K562 (cell line): ENCODE measurements around the gene TMEM273. TPM values are rescaled to one million over a fixed set of nuclear protein-coding genes. Genes with fewer than 3 reads are reported as not detected.

Source experiments
- ATF1 ChIP-seq, 2 experiments: fragments of 450-650 bp in 1 of 2; IDR thresholded peaks; 2 replicates each; pipeline ENCODE4 v1.6.1; 2016; ENCODE audit warnings: missing compliant biosample characterization in 1 of 2, missing genetic modification characterization in 1 of 2
- ATF2 ChIP-seq: sonication (generic); formaldehyde crosslinking; IDR thresholded peaks from 2 replicates; pipeline ENCODE4 v1.8.1; 2022; ENCODE audit warnings: missing genetic modification reagents
- BMI1 ChIP-seq: fragments of 150-350 bp; IDR thresholded peaks from 2 replicates; pipeline ENCODE4 v1.6.1; 2014; ENCODE audit warnings: low read length
- BRD9 ChIP-seq: fragments of 450-650 bp; IDR thresholded peaks from 2 replicates; pipeline ENCODE4 v1.6.1; 2018; ENCODE audit warnings: low read depth; ENCODE audit not compliant: partially characterized antibody
- CUX1 ChIP-seq: fragments of 200-800 bp; sonication (Bioruptor generic); IDR thresholded peaks from 2 replicates; pipeline ENCODE4 v1.6.1; 2016; ENCODE audit warnings: missing genetic modification characterization, missing compliant biosample characterization
- ETV1 ChIP-seq: fragments of 450-650 bp; conservative IDR thresholded peaks from 2 replicates; pipeline ENCODE4 v1.6.1; 2016; ENCODE audit warnings: missing genetic modification characterization, control low read depth, low read depth, missing compliant biosample characterization
- GABPA ChIP-seq: fragments of 200-800 bp; sonication (Bioruptor generic); conservative IDR thresholded peaks from 2 replicates; pipeline ENCODE4 v1.6.1; 2016; ENCODE audit warnings: low read depth, missing genetic modification characterization, missing compliant biosample characterization
- HMG20A ChIP-seq: fragments of 450-650 bp; formaldehyde crosslinking; conservative IDR thresholded peaks from 2 replicates; pipeline ENCODE4 v1.4.0; 2020; ENCODE audit warnings: mild to moderate bottlenecking, mixed read lengths
- KLF1 ChIP-seq: fragments of 450-650 bp; IDR thresholded peaks from 2 replicates; pipeline ENCODE4 v1.6.1; 2016; ENCODE audit warnings: missing genetic modification characterization, missing compliant biosample characterization
- RBFOX2 ChIP-seq: fragments of 200-400 bp; formaldehyde crosslinking; IDR thresholded peaks from 2 replicates; pipeline ENCODE4 v1.6.1; 2017; ENCODE audit warnings: low read depth, mild to moderate bottlenecking, low read length, moderate library complexity
- SIRT6 ChIP-seq: IDR thresholded peaks from one replicate; pipeline ENCODE4 v1.6.1; 2012; ENCODE audit warnings: low read depth, mild to moderate bottlenecking, control low read depth, inconsistent platforms, low read length, moderate library complexity
- SMAD2 ChIP-seq: fragments of 150-350 bp; IDR thresholded peaks from 2 replicates; pipeline ENCODE4 v1.6.1; 2014; ENCODE audit warnings: low read depth, mild to moderate bottlenecking, low read length
- SRSF7 ChIP-seq: fragments of 200-400 bp; formaldehyde crosslinking; optimal IDR thresholded peaks from 2 replicates; pipeline ENCODE3; 2017; ENCODE audit warnings: mild to moderate bottlenecking, low read depth, low read length
- ZNF586 ChIP-seq: fragments of 450-650 bp; formaldehyde crosslinking; conservative IDR thresholded peaks from 2 replicates; pipeline ENCODE4 v1.4.0; 2020; ENCODE audit warnings: mild to moderate bottlenecking, moderate library complexity
- ZNF644 ChIP-seq: fragments of 200-800 bp; sonication (Bioruptor generic); IDR thresholded peaks from 2 replicates; pipeline ENCODE4 v1.6.1; 2016; ENCODE audit warnings: low read depth, missing genetic modification characterization, missing compliant biosample characterization
- polyA plus RNA-seq, 8 experiments: library from polyadenylated mRNA; depleted of rRNA in 4 of 8; stranded (reverse) in 5 of 8; unstranded in 3 of 8; fragments of >200 nt; fragmentation: Nextera tagmentation in 2 of 8; fragmentation: Illumina TruSeq in 1 of 8; extraction: Ambion mirVana in 2 of 8; extraction: Trizol in 1 of 8; gene quantifications; 2 replicates each; pipeline versions ENCODE4 v1.2.1 to v1.2.3, GENCODE V29; 2011 to 2014; ENCODE audit warnings: inconsistent platforms in 1 of 8, missing spikeins in 1 of 8
- total RNA-seq, 7 experiments: library from RNA; depleted of rRNA in 6 of 7; stranded (reverse); fragments of >200 nt in 6 of 7; fragmentation: Illumina TruSeq in 2 of 7; extraction: Trizol in 2 of 7; gene quantifications; 2 replicates each; pipeline versions ENCODE4 v1.2.1 to v1.2.3, GENCODE V29; 2011 to 2021; ENCODE audit warnings: low replicate concordance in 1 of 7
- TF ChIP-seq, protein P1 (sequence below): fragments of 450-650 bp; IDR thresholded peaks from 2 replicates; pipeline ENCODE4 v1.6.1; 2017; ENCODE audit warnings: antibody characterized with exemption, mild to moderate bottlenecking

The TMEM273 gene
- total and polyA plus RNA-seq, 9 of the 15 experiments (the other 6 are each of a cell fraction or from before 2014, with no cell fraction given) = 39.2 to 131 (median 95.6) TPM

DNA sequence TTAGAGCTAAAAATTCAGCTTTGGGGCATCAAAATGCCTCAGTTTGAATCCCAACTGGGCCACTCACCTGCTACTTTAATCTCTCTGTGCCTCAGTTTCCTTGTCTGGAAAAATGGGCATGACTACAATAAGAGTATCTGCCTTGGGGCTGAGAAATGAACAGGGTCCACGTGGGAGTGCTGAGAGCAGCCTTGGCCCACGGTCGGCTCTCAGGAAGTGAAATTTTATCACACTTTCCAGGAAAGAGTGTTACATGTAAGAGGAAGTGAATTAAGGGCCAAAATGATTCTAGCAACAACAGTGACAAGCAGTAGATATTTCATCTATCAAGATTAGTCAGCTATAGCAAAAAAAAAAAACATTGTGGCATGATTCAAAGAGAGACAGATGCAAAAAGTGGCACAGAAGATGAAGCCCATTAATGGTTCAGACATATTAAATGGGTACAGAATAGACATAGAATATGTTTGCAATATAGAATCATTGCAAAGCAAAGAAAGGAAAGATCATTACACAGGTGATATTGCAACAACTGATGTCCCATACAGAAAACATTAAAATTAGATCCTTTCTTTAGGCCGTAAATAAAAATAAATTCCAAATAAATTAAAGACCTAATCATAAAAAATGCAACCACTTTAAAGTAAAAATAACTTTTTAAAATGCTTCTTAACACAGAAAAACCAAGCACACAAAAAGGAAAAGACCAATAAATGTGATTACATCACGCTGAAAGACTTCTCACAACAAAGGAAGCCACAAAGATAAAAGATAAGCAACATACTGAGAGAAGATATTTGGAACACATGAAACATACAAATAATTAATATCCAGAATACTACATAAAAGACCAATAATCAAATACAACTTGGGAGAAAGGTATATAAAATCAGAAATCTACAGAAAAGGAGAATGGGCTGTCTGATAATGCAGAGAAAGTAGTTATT, 4.3 kb downstream of the TMEM273 start (continued):
- TF ChIP-seq CUX1 (CRISPR knock-in tag) (no peak; the same call in 1 of the 2 replicates), SRSF7 (no peak), RBFOX2 (0 out of 2 replicates have a peak, but pooled peaks have one; percentile 41), ATF2 (CRISPR knock-in tag) (no peak), BMI1 (no peak), ATF1 (CRISPR knock-in tag; IDR thresholded peaks at IDR 0.05) (no peak), ATF1 (tag; IDR thresholded peaks at IDR 0.05) (peak; percentile 63), HMG20A (CRISPR knock-in tag) (no peak), ZNF644 (tag) (peak; percentile 56; the same call in 1 of the 2 replicates), BRD9 (peak; percentile 96), GABPA (peak; percentile 75), ZNF586 (CRISPR knock-in tag) (no peak), SMAD2 (no peak), KLF1 (tag) (no peak), SIRT6 (no peak), ETV1 (tag) (peak; percentile 95)
- TF ChIP-seq, protein P1, sequence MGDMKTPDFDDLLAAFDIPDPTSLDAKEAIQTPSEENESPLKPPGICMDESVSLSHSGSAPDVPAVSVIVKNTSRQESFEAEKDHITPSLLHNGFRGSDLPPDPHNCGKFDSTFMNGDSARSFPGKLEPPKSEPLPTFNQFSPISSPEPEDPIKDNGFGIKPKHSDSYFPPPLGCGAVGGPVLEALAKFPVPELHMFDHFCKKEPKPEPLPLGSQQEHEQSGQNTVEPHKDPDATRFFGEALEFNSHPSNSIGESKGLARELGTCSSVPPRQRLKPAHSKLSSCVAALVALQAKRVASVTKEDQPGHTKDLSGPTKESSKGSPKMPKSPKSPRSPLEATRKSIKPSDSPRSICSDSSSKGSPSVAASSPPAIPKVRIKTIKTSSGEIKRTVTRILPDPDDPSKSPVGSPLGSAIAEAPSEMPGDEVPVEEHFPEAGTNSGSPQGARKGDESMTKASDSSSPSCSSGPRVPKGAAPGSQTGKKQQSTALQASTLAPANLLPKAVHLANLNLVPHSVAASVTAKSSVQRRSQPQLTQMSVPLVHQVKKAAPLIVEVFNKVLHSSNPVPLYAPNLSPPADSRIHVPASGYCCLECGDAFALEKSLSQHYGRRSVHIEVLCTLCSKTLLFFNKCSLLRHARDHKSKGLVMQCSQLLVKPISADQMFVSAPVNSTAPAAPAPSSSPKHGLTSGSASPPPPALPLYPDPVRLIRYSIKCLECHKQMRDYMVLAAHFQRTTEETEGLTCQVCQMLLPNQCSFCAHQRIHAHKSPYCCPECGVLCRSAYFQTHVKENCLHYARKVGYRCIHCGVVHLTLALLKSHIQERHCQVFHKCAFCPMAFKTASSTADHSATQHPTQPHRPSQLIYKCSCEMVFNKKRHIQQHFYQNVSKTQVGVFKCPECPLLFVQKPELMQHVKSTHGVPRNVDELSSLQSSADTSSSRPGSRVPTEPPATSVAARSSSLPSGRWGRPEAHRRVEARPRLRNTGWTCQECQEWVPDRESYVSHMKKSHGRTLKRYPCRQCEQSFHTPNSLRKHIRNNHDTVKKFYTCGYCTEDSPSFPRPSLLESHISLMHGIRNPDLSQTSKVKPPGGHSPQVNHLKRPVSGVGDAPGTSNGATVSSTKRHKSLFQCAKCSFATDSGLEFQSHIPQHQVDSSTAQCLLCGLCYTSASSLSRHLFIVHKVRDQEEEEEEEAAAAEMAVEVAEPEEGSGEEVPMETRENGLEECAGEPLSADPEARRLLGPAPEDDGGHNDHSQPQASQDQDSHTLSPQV = peak; percentile 99
